OCI-LY1 (cell line): Measurements from ENCODE around the gene LPIN1.

Experiments used
- H2AFZ ChIP-seq: fragments of 200-600 bp; sonication (generic), shearing (Covaris generic); 2 replicates; pipeline ENCODE4 v1.6.0; 2014; ENCODE audit warnings: antibody characterized with exemption, mild to moderate bottlenecking, low read length
- H3F3A ChIP-seq: fragments of 200-600 bp; sonication (generic), shearing (Covaris generic); 2 replicates; pipeline ENCODE4 v1.6.0; 2014; ENCODE audit warnings: mild to moderate bottlenecking, antibody characterized with exemption, low read length, moderate library complexity; ENCODE audit not compliant: insufficient read depth
- H3K27ac ChIP-seq: fragments of 200-600 bp; sonication (generic); 2 replicates; pipeline ENCODE4 v1.5.1; 2014; ENCODE audit warnings: low read length, mixed run types, mild to moderate bottlenecking, low read depth; ENCODE audit not compliant: poor library complexity, severe bottlenecking
- H3K27me3 ChIP-seq: fragments of 200-600 bp; sonication (generic); 2 replicates; pipeline ENCODE4 v1.6.0; 2014; ENCODE audit warnings: antibody characterized with exemption, mild to moderate bottlenecking, low read length, moderate library complexity; ENCODE audit not compliant: insufficient read depth
- H3K36me3 ChIP-seq: fragments of 200-600 bp; sonication (generic); 2 replicates; pipeline ENCODE4 v1.6.1; 2014; ENCODE audit warnings: mild to moderate bottlenecking, antibody characterized with exemption, low read length, moderate library complexity, mixed read lengths; ENCODE audit not compliant: insufficient read depth
- H3K4me1 ChIP-seq: fragments of 200-600 bp; sonication (generic); 2 replicates; pipeline ENCODE4 v1.5.1; 2014; ENCODE audit warnings: mild to moderate bottlenecking, low read length, moderate library complexity; ENCODE audit not compliant: insufficient read depth, severe bottlenecking
- H3K4me2 ChIP-seq: fragments of 200-600 bp; sonication (generic), shearing (Covaris generic); 2 replicates; pipeline ENCODE4 v1.6.1; 2014; ENCODE audit warnings: low read length
- H3K4me3 ChIP-seq: fragments of 200-600 bp; sonication (generic); 2 replicates; pipeline ENCODE4 v1.5.1; 2014; ENCODE audit warnings: low read length, low read depth, mild to moderate bottlenecking, mixed read lengths; ENCODE audit not compliant: poor library complexity, severe bottlenecking
- H3K79me2 ChIP-seq: fragments of 200-600 bp; shearing (Covaris generic); 2 replicates; pipeline ENCODE4 v1.6.1; 2016; ENCODE audit warnings: mixed run types, low read length, mixed read lengths; ENCODE audit not compliant: insufficient read depth
- H3K9ac ChIP-seq: fragments of 200-600 bp; sonication (generic), shearing (Covaris generic); 2 replicates; pipeline ENCODE4 v1.6.1; 2014; ENCODE audit warnings: mild to moderate bottlenecking, low read length, mixed read lengths
- H3K9me2 ChIP-seq: fragments of 200-600 bp; sonication (generic), shearing (Covaris generic); 2 replicates; pipeline ENCODE4 v1.6.1; 2014; ENCODE audit warnings: low read depth, mild to moderate bottlenecking, low read length, mixed read lengths
- H3K9me3 ChIP-seq: fragments of 200-600 bp; shearing (Covaris generic); 2 replicates; pipeline ENCODE4 v1.6.1; 2014; ENCODE audit warnings: low read length, mixed read lengths
- H4K20me1 ChIP-seq: fragments of 200-600 bp; sonication (generic), shearing (Covaris generic); 2 replicates; pipeline ENCODE4 v1.6.0; 2016; ENCODE audit warnings: mild to moderate bottlenecking, low read length; ENCODE audit not compliant: insufficient read depth
- CTCF ChIP-seq: fragments of 200-600 bp; sonication (generic), shearing (Covaris generic); IDR thresholded peaks from 2 replicates; pipeline ENCODE4 v1.5.1; 2017; ENCODE audit warnings: mild to moderate bottlenecking, antibody characterized with exemption, low read length, moderate library complexity, mixed read lengths
- EZH2 ChIP-seq: fragments of 200-600 bp; sonication (generic), shearing (Covaris generic); IDR thresholded peaks from 2 replicates; pipeline ENCODE4 v1.8.0; 2017; ENCODE audit warnings: borderline replicate concordance, mixed run types, mild to moderate bottlenecking, antibody characterized with exemption, low read length, moderate library complexity, mixed read lengths

LPIN1 gene

GRCh38 chr2:11873356-11874154 is 127.1 kb downstream of the LPIN1 start:
- Histone ChIP-seq H3K9me3 (no peaks in the 10 kb centered on the region), H3K4me1 (peaks cover 55% of the 10 kb centered on the region), H3K4me2 (no peak overlapping the region), H3K27ac (peak overlapping the region; percentile 51), H3F3A (no peaks in the 10 kb centered on the region), H4K20me1 (no peaks in the 10 kb centered on the region), H3K4me3 (no peak overlapping the region), H3K9me2 (no peaks in the 10 kb centered on the region), H3K9ac (no peak overlapping the region), H3K27me3 (no peaks in the 10 kb centered on the region), H3K36me3 (peaks cover 71% of the 10 kb centered on the region), H3K79me2 (no peaks in the 10 kb centered on the region), H2AFZ (no peak overlapping the region)
- TF ChIP-seq CTCF: no peak
- no peak for TF ChIP-seq EZH2

GRCh38 chr2:11874861-11875260 is 128.4 kb downstream of the LPIN1 start:
- Histone ChIP-seq H3K4me1 (peaks cover 68% of the 10 kb centered on the region), H3K79me2 (no peaks in the 10 kb centered on the region), H3K9me3 (no peaks in the 10 kb centered on the region), H3K4me2 (no peak overlapping the region), H3K36me3 (peaks cover 71% of the 10 kb centered on the region; the same call in 1 of the 2 replicates), H3K27ac (no peak overlapping the region), H3K9ac (no peak overlapping the region), H4K20me1 (no peaks in the 10 kb centered on the region), H3K9me2 (no peaks in the 10 kb centered on the region), H3F3A (no peaks in the 10 kb centered on the region), H3K27me3 (no peaks in the 10 kb centered on the region), H2AFZ (no peak overlapping the region), H3K4me3 (no peak overlapping the region)
- no peak for TF ChIP-seq EZH2
- TF ChIP-seq CTCF: no peak

GRCh38 chr2:11875481-11875880 is 129.0 kb downstream of the LPIN1 start:
- peaks cover 70% of the 10 kb centered on the region for H3K4me1 ChIP-seq
- H3K9me3 ChIP-seq: no peaks in the 10 kb centered on the region
- peak overlapping the region; percentile 77 for H3K27ac ChIP-seq
- H3F3A ChIP-seq: no peaks in the 10 kb centered on the region
- H3K4me3 ChIP-seq: no peak overlapping the region
- H3K9ac ChIP-seq: peak overlapping the region; percentile 45; the same call in 1 of the 2 replicates
- H3K36me3 ChIP-seq: peaks cover 71% of the 10 kb centered on the region; the same call in 1 of the 2 replicates
- TF ChIP-seq EZH2 (no peak), CTCF (no peak)
- no peaks in the 10 kb centered on the region for H4K20me1 ChIP-seq
- H3K27me3 ChIP-seq: no peaks in the 10 kb centered on the region
- no peaks in the 10 kb centered on the region for H3K79me2 ChIP-seq
- H3K9me2 ChIP-seq: no peaks in the 10 kb centered on the region
- no peak overlapping the region for H2AFZ ChIP-seq
- peak overlapping the region; percentile 41; the same call in 1 of the 2 replicates for H3K4me2 ChIP-seq
